Activated naive CD4-positive, alpha-beta T cell treated with anti-CD3 and anti-CD28 coated beads for 36 hours (primary cell): ENCODE results near the gene RUNX3. TPM values are rescaled to one million over a fixed set of nuclear protein-coding genes. Genes with fewer than 3 reads are reported as not detected.

Experiments used
- CTCF ChIA-PET: fragments of 350-600 bp; sonication (Branson Sonifier 250); formaldehyde crosslinking; loops from one replicate; lab custom pipeline; 2021; ENCODE audit warnings: antibody characterized with exemption; lab: Charles Lee
- DNase-seq: peaks from one replicate; pipeline ENCODE4 v3.0.0-alpha.2; 2020
- H3K27ac Mint-ChIP-seq: one replicate; pipeline ENCODE4 v1.8.0; 2021; ENCODE audit warnings: mild to moderate bottlenecking, mixed read lengths
- H3K27me3 Mint-ChIP-seq: one replicate; pipeline ENCODE4 v1.8.0; 2021; ENCODE audit warnings: low read depth, mixed read lengths
- H3K36me3 Mint-ChIP-seq: one replicate; pipeline ENCODE4 v1.8.0; 2021; ENCODE audit warnings: low read depth, mixed read lengths
- H3K4me1 Mint-ChIP-seq: one replicate; pipeline ENCODE4 v1.8.0; 2021; ENCODE audit warnings: low read depth, mixed read lengths
- H3K4me3 Mint-ChIP-seq: one replicate; pipeline ENCODE4 v1.8.0; 2021; ENCODE audit warnings: mild to moderate bottlenecking, moderate library complexity, mixed read lengths
- H3K9me3 Mint-ChIP-seq: one replicate; pipeline ENCODE4 v1.8.0; 2021; ENCODE audit warnings: mixed read lengths
- intact Hi-C: fragments of 100-400 bp; cut with micrococcal nuclease; formaldehyde crosslinking; loops from one replicate; pipeline ENCODE4 v1.15.1; 2023
- microRNA-seq: library from miRNA; unstranded; fragments of <30 nt; microRNA quantifications from one replicate; pipeline ENCODE4 v1.2.0, GENCODE V29; 2022; ENCODE audit warnings: borderline microRNAs expressed, borderline replicate concordance
- total RNA-seq, 2 experiments: library from RNA; stranded (reverse); gene quantifications; one replicate each; pipeline ENCODE4 v1.2.3, GENCODE V29; 2021

RUNX3 gene
- total RNA-seq, 2 experiments from 2014 or later, result 72.3 to 83.8 TPM

- DNase-seq, result no peak
- CTCF ChIA-PET, result interaction anchor here (0.6 to 4.4 kb wide), 11 partner anchors 10 to 354 kb away, joined by 3 to 58 read pairs (median 4); no protein-coding TSS in a partner anchor
- Mint-ChIP-seq H3K27ac (no peak overlapping the region), H3K4me3 (no peak overlapping the region), H3K27me3 (peaks cover 3% of the 10 kb centered on the region), H3K4me1 (peaks cover 7% of the 10 kb centered on the region), H3K36me3 (no peaks in the 10 kb centered on the region), H3K9me3 (no peaks in the 10 kb centered on the region)
- intact Hi-C loops, result no loop called here
Observed at GRCh38 chr1:24850328-24850920, 79.7 kb downstream of the RUNX3 start.

- intact Hi-C loops, result loop anchor here (2.0 kb wide), 2 partner anchors 49 to 105 kb away; no protein-coding TSS in a partner anchor
- no peaks in the 10 kb centered on the region for H3K36me3 Mint-ChIP-seq
- H3K4me1 Mint-ChIP-seq, result peaks cover 7% of the 10 kb centered on the region
- CTCF ChIA-PET, result interaction anchor here (0.7 to 4.4 kb wide), 14 partner anchors 10 to 355 kb away, joined by 3 to 58 read pairs (median 4); partner anchors contain the start of gene RUNX3
- no peak overlapping the region for H3K27ac Mint-ChIP-seq
- no peaks in the 10 kb centered on the region for H3K9me3 Mint-ChIP-seq
- DNase-seq, result peak; percentile 67
- H3K27me3 Mint-ChIP-seq, result peaks cover 3% of the 10 kb centered on the region
- peak overlapping the region; percentile 7 for H3K4me3 Mint-ChIP-seq
Observed at GRCh38 chr1:24849672-24850295, 80.3 kb downstream of the RUNX3 start.

Small RNA genes lying within 50 kb of the gene (microRNA-seq; reads per million reads assigned to microRNA genes)
- gene MIR6731, result 8.2 reads per million, percentile 15 among the genes with 10 or more reads in this experiment

Other genes with a start within 250 kb of the RUNX3 start
- 10 to 100 TPM; 38.0 to 44.3 TPM for gene CLIC4, start 184.8 kb downstream of the RUNX3 start, total RNA-seq